ENCODE measurements around the gene NGB. TPM values are rescaled to one million over a fixed set of nuclear protein-coding genes. Genes with fewer than 3 reads are reported as not detected.
"Not testable (repeated sequence)": the region's sequence is repeated elsewhere in the genome, so short reads cannot be mapped to it uniquely, and the experiment has no call there.

Gene NGB
- total RNA-seq, 1 experiment from 2014 or later = not detected

GRCh38 chr14:77296906-77297305, 25.9 kb upstream of the NGB start:
- DNase-seq (ENCODE audit: extremely low read depth, low read depth) = no peak

GRCh38 chr14:77296155-77296554, 25.1 kb upstream of the NGB start:
- no peak for DNase-seq (ENCODE audit: extremely low read depth, low read depth)

- DNase-seq (ENCODE audit: extremely low read depth, low read depth) = no peak
Measured at GRCh38 chr14:77290705-77291104, 19.7 kb upstream of the NGB start.

- DNase-seq (ENCODE audit: extremely low read depth, low read depth) = no peak
Measured at GRCh38 chr14:77286576-77286975, 15.6 kb upstream of the NGB start.

GRCh38 chr14:77284466-77284865, 13.5 kb upstream of the NGB start:
- no peak for DNase-seq (ENCODE audit: extremely low read depth, low read depth)

GRCh38 chr14:77284066-77284465, 13.1 kb upstream of the NGB start:
- DNase-seq (ENCODE audit: extremely low read depth, low read depth) = no peak

- DNase-seq (ENCODE audit: extremely low read depth, low read depth) = no peak
Measured at GRCh38 chr14:77281852-77282410, 10.9 kb upstream of the NGB start.

GRCh38 chr14:77280921-77281320, 9.9 kb upstream of the NGB start:
- DNase-seq (ENCODE audit: extremely low read depth, low read depth) = not testable (repeated sequence)

GRCh38 chr14:77279719-77280118, 8.7 kb upstream of the NGB start:
- DNase-seq (ENCODE audit: extremely low read depth, low read depth) = no peak

- DNase-seq (ENCODE audit: extremely low read depth, low read depth) = no peak
Measured at GRCh38 chr14:77278461-77279230, 7.6 kb upstream of the NGB start.

- no peak for DNase-seq (ENCODE audit: extremely low read depth, low read depth)
Measured at GRCh38 chr14:77276959-77277358, 6.0 kb upstream of the NGB start.

- DNase-seq (ENCODE audit: extremely low read depth, low read depth) = no peak
Measured at GRCh38 chr14:77276295-77276935, 5.4 kb upstream of the NGB start.

GRCh38 chr14:77275601-77276017, 4.6 kb upstream of the NGB start:
- DNase-seq (ENCODE audit: extremely low read depth, low read depth) = no peak

- DNase-seq (ENCODE audit: extremely low read depth, low read depth) = no peak
Measured at GRCh38 chr14:77275041-77275580, 4.1 kb upstream of the NGB start.

GRCh38 chr14:77273796-77274195, 2.8 kb upstream of the NGB start:
- no peak for DNase-seq (ENCODE audit: extremely low read depth, low read depth)

GRCh38 chr14:77272261-77272660, 1.3 kb upstream of the NGB start:
- no peak for DNase-seq (ENCODE audit: extremely low read depth, low read depth)

GRCh38 chr14:77270361-77271112, 469 bp downstream of the NGB start:
- no peak for DNase-seq (ENCODE audit: extremely low read depth, low read depth)

- DNase-seq (ENCODE audit: extremely low read depth, low read depth) = no peak
Measured at GRCh38 chr14:77268989-77269600, 1.9 kb downstream of the NGB start.

- no peak for DNase-seq (ENCODE audit: extremely low read depth, low read depth)
Measured at GRCh38 chr14:77267937-77268699, 2.9 kb downstream of the NGB start.

- no peak for DNase-seq (ENCODE audit: extremely low read depth, low read depth)
Measured at GRCh38 chr14:77266336-77266735, 4.7 kb downstream of the NGB start.
